ENCODE data around the gene RNF8.

The RNF8 gene

DNA sequence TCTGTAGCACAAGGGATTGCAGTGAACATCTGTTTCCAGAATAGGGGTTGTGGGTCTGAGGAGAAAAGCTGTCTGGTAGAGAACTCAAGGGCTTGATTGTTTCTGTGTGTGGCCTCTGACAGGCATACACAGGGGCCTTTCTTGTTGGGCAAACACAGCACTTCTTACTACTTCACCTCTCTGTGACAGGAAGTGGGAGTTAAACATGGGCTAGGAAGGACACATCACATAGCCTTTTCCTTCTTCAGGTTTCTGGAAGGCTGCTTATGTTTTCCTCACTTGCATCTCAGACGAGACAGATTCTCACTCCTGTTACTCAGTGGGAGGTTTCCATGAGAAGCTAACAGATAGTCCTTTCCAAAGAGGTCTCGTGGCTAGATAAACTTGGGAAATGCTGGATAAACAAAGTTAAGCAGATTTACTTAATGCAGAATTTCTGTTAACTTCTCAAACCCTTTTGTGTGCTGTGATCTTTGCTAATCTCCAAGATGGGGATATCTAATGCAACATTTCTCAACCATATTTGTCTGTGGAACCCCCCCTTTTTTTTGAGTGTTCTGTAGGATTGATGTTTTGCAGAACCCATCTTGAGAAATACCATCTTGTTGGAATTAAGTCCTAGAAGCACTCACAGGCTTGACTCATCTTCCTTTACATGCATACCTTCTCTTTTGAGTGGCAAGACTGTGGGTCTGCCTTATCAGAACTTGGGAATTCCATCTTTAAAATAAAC lies 41.9 kb upstream of the RNF8 start:
- H3K27me3 ChIP-seq, result no peaks in the 10 kb centered on the region
- H4K20me1 ChIP-seq, result no peaks in the 10 kb centered on the region
- no peak for TF ChIP-seq Cebpa-rat (IDR thresholded peaks at IDR 0.05)
- H3K4me3 ChIP-seq, result no peak overlapping the region
- H3K9ac ChIP-seq, result no peak overlapping the region
- no peak overlapping the region for H3K27ac ChIP-seq
- peaks cover 21% of the 10 kb centered on the region for H3K4me1 ChIP-seq
- H3K4me2 ChIP-seq, result no peak overlapping the region
- H3K9me3 ChIP-seq, result no peaks in the 10 kb centered on the region
- H3K36me3 ChIP-seq, result peaks cover 63% of the 10 kb centered on the region

GRCh38 chr6:37313723-37314486 lies 39.9 kb upstream of the RNF8 start:
- Histone ChIP-seq H3K4me2 (no peak overlapping the region), H3K9me3 (no peaks in the 10 kb centered on the region), H3K9ac (no peak overlapping the region), H3K27ac (no peak overlapping the region), H3K4me1 (peaks cover 21% of the 10 kb centered on the region), H4K20me1 (no peaks in the 10 kb centered on the region), H3K27me3 (no peaks in the 10 kb centered on the region), H3K36me3 (peaks cover 71% of the 10 kb centered on the region), H3K4me3 (no peak overlapping the region)
- no peak for TF ChIP-seq Cebpa-rat (IDR thresholded peaks at IDR 0.05)

GRCh38 chr6:37314487-37315156 lies 39.2 kb upstream of the RNF8 start:
- Histone ChIP-seq H3K4me3 (no peak overlapping the region), H4K20me1 (no peaks in the 10 kb centered on the region), H3K9me3 (no peaks in the 10 kb centered on the region), H3K4me1 (peaks cover 21% of the 10 kb centered on the region), H3K36me3 (peaks cover 71% of the 10 kb centered on the region), H3K4me2 (no peak overlapping the region), H3K27me3 (no peaks in the 10 kb centered on the region), H3K9ac (no peak overlapping the region), H3K27ac (no peak overlapping the region)
- TF ChIP-seq Cebpa-rat (IDR thresholded peaks at IDR 0.05), result no peak

DNA sequence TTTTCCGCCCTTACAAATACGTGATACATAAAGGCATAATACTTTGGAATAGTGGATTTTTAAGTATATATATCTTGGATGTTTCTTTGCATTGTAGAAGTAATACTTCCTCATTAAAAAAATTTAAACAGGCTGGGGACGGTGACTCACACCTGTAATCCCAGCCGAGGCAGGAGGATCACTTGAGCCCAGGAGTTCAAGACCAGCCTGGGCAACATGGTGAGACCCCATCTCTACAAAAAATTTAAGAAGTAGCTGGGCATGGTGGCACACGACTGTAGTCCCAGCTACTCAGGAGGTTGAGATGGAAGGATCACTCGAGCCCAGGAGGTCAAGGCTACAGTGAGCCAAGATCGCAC lies 38.6 kb upstream of the RNF8 start:
- Histone ChIP-seq H3K4me3 (no peak overlapping the region), H4K20me1 (no peaks in the 10 kb centered on the region), H3K36me3 (peaks cover 76% of the 10 kb centered on the region), H3K4me1 (peaks cover 21% of the 10 kb centered on the region), H3K9me3 (no peaks in the 10 kb centered on the region), H3K27ac (no peak overlapping the region), H3K9ac (no peak overlapping the region), H3K4me2 (no peak overlapping the region), H3K27me3 (no peaks in the 10 kb centered on the region)
- no peak for TF ChIP-seq Cebpa-rat (IDR thresholded peaks at IDR 0.05)

GRCh38 chr6:37316071-37316470 lies 37.7 kb upstream of the RNF8 start:
- no peak overlapping the region for H3K4me3 ChIP-seq
- no peak overlapping the region for H3K9ac ChIP-seq
- peak overlapping the region; percentile 22 for H3K4me2 ChIP-seq
- peaks cover 21% of the 10 kb centered on the region for H3K4me1 ChIP-seq
- H4K20me1 ChIP-seq, result no peaks in the 10 kb centered on the region
- no peak for TF ChIP-seq Cebpa-rat (IDR thresholded peaks at IDR 0.05)
- H3K36me3 ChIP-seq, result peaks cover 84% of the 10 kb centered on the region
- H3K27ac ChIP-seq, result no peak overlapping the region
- H3K9me3 ChIP-seq, result no peaks in the 10 kb centered on the region
- H3K27me3 ChIP-seq, result no peaks in the 10 kb centered on the region

- Histone ChIP-seq H3K27ac (no peak overlapping the region), H3K27me3 (no peaks in the 10 kb centered on the region), H4K20me1 (no peaks in the 10 kb centered on the region), H3K36me3 (peaks cover 96% of the 10 kb centered on the region), H3K9me3 (no peaks in the 10 kb centered on the region), H3K4me3 (no peak overlapping the region), H3K4me1 (peaks cover 21% of the 10 kb centered on the region), H3K4me2 (no peak overlapping the region), H3K9ac (no peak overlapping the region)
- no peak for TF ChIP-seq Cebpa-rat (IDR thresholded peaks at IDR 0.05)
These were observed 36.3 kb upstream of the RNF8 start for GRCh38 chr6:37317312-37318038.

DNA sequence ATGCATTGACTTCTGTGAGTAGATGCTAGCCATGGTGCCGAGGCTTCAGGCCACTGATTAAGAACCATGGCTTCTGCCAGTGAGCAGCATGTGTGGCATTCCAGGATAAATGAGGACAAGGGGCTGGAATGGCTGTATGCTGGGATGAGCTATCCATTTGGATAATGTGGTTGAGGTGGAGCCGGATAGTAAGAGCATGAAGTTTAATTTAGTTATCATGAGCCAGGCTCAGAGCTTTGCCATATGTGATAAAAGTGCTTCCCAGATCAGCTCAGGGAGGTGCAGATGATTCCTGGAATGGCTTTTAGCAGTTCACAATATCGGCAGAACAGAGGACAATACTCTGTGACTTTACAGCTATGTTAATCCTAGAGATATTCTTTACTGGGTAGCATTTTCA lies 34.6 kb upstream of the RNF8 start:
- no peaks in the 10 kb centered on the region for H4K20me1 ChIP-seq
- no peaks in the 10 kb centered on the region for H3K27me3 ChIP-seq
- no peak overlapping the region for H3K4me3 ChIP-seq
- TF ChIP-seq Cebpa-rat (IDR thresholded peaks at IDR 0.05), result no peak
- H3K4me2 ChIP-seq, result no peak overlapping the region
- no peaks in the 10 kb centered on the region for H3K9me3 ChIP-seq
- H3K4me1 ChIP-seq, result peaks cover 20% of the 10 kb centered on the region
- H3K9ac ChIP-seq, result no peak overlapping the region
- H3K36me3 ChIP-seq, result peaks cover 91% of the 10 kb centered on the region
- no peak overlapping the region for H3K27ac ChIP-seq

- Histone ChIP-seq H3K4me1 (peaks cover 12% of the 10 kb centered on the region), H3K36me3 (peaks cover 84% of the 10 kb centered on the region), H3K4me2 (no peak overlapping the region), H3K9me3 (no peaks in the 10 kb centered on the region), H3K9ac (no peak overlapping the region), H3K27me3 (no peaks in the 10 kb centered on the region), H3K27ac (no peak overlapping the region), H3K4me3 (no peak overlapping the region), H4K20me1 (no peaks in the 10 kb centered on the region)
- TF ChIP-seq Cebpa-rat (IDR thresholded peaks at IDR 0.05), result no peak
These were observed 33.8 kb upstream of the RNF8 start for GRCh38 chr6:37319856-37320480.

DNA sequence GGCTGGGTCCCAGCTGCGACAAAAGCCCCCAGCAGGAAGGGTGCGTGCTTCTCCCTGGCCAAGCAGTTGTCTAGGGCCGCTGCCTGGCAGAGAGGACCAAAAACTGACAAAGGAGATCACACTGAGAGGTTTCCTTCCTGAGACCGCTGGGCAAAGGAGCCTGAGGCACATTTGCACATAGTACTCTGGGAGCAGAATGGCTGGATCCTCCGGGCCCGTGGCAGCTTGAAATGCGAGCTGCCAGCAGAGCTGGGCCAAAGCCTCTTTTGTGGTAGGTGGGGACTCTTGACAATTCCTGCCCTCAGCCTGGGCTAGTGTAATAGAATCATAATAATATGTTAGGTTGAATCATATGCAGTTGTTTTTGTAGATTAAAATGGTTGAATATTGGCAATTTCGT lies 33.1 kb upstream of the RNF8 start:
- peaks cover 11% of the 10 kb centered on the region for H3K4me1 ChIP-seq
- H3K27me3 ChIP-seq, result no peaks in the 10 kb centered on the region
- H3K9ac ChIP-seq, result no peak overlapping the region
- H3K9me3 ChIP-seq, result no peaks in the 10 kb centered on the region
- no peak overlapping the region for H3K27ac ChIP-seq
- no peak overlapping the region for H3K4me2 ChIP-seq
- no peaks in the 10 kb centered on the region for H4K20me1 ChIP-seq
- peaks cover 77% of the 10 kb centered on the region for H3K36me3 ChIP-seq
- H3K4me3 ChIP-seq, result no peak overlapping the region
- no peak for TF ChIP-seq Cebpa-rat (IDR thresholded peaks at IDR 0.05)
